Activated CD4-positive, alpha-beta T cell treated with anti-CD3 and anti-CD28 coated beads for 1 hour (primary cell): ENCODE results near the gene FCRL2.
"Not testable (repeated sequence)": the region's sequence is repeated elsewhere in the genome, so short reads cannot be mapped to it uniquely, and the experiment has no call there.

Source experiments
- DNase-seq: peaks from one replicate; pipeline ENCODE4 v3.0.0-alpha.2; 2020

FCRL2 gene

DNA sequence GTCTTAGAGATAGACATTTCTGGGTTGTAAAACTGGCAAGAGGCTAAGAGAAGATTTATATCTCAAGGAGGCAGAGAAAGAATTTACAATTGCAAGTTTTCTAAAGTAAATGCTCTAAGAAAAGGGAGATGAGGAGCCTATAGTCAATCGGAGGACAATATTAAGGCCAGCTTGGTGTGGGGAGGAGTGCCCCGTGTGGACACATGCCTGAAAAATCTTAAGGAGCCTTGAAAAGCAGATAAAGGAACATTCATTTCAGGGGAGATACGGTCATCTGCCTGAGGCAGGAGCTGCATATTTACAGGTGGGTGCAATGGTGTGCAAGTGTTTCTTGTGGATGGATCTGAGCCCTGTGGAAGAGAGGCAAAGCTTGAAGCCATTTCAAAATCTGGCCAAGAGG, 25.6 kb downstream of the FCRL2 start:
- no peak for DNase-seq

- DNase-seq, result no peak
Measured at GRCh38 chr1:157748262-157748817, 28.6 kb downstream of the FCRL2 start.

- no peak for DNase-seq
Measured at GRCh38 chr1:157739229-157739901, 37.6 kb downstream of the FCRL2 start.

DNA sequence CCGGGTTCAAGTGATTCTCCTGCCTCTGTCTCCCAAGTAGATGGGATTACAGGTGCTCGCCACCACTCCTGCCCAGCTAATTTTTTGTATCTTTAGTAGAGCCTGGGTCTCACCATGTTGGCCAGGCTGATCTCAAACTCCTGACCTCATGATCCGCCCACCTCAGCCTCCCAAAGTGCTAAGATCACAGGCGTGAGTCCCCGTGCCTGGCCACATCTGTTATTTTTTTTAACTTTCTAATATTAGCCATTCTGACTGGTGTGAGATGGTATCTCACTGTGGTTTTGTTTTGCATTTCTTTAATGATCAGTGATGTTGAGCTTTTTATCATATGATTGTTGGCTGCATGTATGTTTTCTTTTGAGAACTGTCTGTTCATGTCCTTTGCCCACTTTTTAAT, 40.9 kb downstream of the FCRL2 start:
- DNase-seq, result not testable (repeated sequence)

DNA sequence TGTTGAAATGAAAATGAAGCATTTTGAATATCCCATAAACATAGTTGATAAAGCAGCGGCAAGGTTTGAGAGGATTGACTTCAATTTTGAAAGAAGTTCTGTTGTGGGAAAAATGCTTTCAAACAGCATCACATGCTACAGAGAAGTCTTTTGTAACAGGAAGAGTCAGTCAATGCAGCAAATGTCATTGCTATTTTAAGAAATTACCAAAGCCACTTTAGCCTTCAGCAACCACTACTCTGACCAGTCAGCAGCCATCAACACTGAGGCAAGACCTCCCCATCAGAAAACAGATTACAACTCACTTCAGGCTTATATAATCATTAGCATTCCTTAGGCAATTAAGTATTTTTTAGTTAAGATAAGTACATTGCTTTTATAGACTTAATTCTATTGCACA, 42.6 kb downstream of the FCRL2 start:
- no peak for DNase-seq

DNA sequence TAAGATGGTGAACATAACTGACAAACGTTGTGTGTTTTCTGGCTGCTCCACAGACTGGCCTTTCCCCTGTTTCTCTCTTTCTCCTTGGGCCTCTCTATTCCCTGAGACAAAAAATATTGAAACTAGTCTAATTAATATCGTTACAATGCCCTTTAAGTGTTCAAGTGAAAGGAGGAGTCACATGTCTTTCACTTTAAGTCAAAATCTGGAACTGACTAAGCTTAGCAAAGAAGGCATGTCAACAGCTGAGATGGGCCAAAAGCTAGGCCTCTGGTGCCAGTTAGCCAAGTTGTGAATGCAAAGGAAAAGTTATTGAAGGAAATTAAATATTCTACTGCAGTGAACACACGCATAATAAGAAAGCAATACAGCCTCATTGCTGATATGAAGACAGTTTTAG, 44.2 kb downstream of the FCRL2 start:
- no peak for DNase-seq

DNA sequence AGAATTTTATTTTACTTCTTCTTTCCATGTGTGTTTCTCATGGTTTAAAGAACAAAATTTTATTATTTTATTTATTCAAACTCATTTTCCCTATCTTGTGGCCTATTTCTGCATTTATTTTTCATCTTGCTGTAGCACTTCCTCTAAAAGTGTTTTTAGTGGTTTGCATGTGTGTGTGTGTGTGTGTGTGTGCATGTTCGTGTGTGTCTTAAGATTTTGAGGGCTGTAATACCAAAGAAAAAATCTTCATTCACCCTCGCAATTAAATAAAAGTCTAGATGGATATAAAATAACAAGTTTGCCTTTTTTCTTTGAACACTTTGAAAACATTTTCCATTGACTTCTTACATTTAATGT, 51.7 kb downstream of the FCRL2 start:
- no peak for DNase-seq

DNA sequence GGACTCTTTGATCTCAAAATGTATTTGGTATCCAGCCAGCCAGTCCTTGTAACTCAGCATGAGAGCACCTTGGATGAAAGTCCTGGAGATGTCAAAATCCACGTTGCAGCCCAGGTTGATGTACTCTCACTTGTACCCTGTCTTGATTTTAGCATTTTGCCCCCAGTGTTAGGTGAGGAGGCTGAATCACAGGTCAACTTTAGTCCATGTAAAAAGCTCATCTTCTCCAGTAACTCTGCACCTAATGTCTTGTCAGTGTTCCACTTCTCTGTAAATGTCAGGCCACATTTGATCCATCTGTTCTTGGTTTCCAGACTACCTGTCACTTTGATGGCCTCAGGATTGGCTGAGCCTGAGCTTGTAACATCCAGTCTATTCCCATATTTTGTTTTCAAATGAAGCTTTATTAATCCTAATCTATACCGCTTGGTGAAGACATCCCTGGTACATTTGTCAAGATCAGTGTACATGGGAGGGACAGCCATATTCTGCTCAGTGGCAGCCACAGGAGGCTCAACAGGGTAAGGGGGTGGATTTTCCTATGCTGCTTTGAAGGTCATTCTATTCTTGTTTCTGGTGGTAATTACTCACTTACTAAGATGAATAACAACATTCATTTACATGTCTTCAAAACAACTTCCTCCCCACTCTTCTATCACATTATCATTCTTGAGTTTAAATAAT, 52.3 kb downstream of the FCRL2 start:
- no peak for DNase-seq

GRCh38 chr1:157723157-157723556, 53.8 kb downstream of the FCRL2 start:
- no peak for DNase-seq

DNA sequence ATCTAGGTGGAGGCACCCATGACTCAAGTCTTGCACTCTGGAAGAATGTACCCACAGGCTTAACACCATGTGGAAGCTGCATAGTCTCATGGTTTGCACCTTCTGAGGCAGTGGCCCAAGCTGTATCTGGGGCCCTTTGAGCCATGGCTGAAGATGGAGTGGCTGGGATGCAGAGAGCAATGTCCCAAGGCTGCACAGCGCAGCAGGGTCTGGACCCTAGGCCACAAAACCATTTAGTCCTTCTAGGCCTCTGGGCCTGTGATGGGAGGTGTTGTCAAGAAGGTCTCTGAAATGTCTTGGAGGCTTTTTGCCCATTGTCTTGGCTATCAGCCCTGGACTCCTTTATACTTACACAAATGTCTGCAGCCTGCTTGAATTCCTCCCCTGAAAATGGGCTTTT, 54.9 kb downstream of the FCRL2 start:
- no peak for DNase-seq

- DNase-seq, result no peak
Measured at GRCh38 chr1:157715736-157716135, 61.2 kb downstream of the FCRL2 start.

DNA sequence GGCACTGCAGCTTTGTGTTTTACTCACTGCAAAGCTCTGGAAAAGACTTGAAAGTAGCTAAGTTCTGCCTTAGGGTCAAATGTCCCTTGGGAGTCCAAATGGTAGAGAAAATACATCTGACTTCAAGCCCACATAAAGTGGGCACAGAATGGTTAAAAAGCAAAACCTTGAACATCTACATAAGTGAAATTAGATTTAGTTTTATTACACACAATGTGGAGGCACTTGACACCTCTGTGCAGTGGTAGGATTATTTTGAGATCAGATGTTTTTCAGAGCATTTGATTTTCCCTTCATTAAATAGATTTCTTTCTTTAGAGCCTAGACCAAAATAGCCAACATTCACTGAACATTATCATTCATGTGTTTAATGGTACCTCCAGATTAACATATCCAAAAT, 65.1 kb downstream of the FCRL2 start:
- no peak for DNase-seq

GRCh38 chr1:157704878-157705277, 72.1 kb downstream of the FCRL2 start:
- no peak for DNase-seq

- no peak for DNase-seq
Measured at GRCh38 chr1:157703981-157704380, 73.0 kb downstream of the FCRL2 start.

- no peak for DNase-seq
Measured at GRCh38 chr1:157702308-157702825, 74.6 kb downstream of the FCRL2 start.

DNA sequence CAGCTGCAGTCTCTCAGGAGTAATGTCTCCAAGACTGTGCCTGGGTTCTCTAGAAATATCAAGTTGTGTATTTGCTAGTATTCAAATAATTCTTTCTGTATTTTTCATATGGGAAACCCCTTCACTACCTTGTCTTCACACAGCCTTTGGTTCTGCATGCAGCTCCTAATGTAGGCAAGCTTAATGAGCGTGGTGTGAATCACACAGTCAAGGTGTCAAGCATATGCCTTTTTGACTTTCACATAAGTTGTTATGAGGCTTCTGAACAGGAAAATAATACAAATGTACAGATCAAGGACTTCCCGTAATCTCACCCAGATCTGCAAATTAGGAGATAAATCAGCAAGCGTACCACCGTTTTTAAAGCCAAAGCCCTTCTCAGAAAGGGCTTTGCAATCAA, 76.2 kb downstream of the FCRL2 start, which contains the start of gene FCRL3:
FCRL3 (minus strand) TSS at position 38 of the 400 bp plus-strand sequence. CDS start 280 bp downstream, outside the sequence.
- no peak for DNase-seq

DNA sequence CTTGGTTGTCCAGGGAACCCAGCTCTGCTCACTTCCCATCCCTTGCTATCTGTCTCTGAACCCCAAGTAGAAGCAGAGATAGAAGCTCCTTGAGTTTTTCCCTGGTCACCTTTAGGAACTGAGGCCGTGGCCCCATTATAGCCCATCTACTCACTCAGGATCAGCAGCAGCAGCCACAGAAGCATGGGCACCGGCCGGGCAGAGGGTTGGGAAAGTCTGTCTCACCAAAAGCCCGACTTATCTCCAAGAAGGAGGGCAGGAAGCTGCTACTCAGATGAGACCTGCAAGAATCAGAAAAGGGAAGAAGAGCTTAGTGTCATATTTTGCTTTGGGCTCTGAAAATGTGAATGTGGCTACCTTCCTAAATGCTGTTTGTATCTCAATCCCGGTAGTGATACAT, 76.6 kb downstream of the FCRL2 start:
- DNase-seq, result no peak

GRCh38 chr1:157697781-157698569, 79.0 kb downstream of the FCRL2 start:
- no peak for DNase-seq

- DNase-seq, result no peak
Measured at GRCh38 chr1:157696966-157697628, 79.8 kb downstream of the FCRL2 start.
